ENCODE measurements around the gene CROCC2. TPM values are rescaled to one million over a fixed set of nuclear protein-coding genes. Genes with fewer than 3 reads are reported as not detected.

The CROCC2 gene
- total RNA-seq, 1 donor from 2014 or later, result not detected

GRCh38 chr2:240960309-240960970 lies 54.3 kb downstream of the CROCC2 start:
- TF ChIP-seq CTCF (IDR thresholded peaks at IDR 0.05), result no peak
- Mint-ChIP-seq H3K9me3 (ENCODE audit: low read depth) (no peaks in the 10 kb centered on the region), H3K4me3 (ENCODE audit: unreplicated experiment) (no peak overlapping the region), H3K27ac (ENCODE audit: unreplicated experiment) (no peak overlapping the region), H3K4me1 (ENCODE audit: low read depth) (peaks cover 13% of the 10 kb centered on the region), H3K27me3 (ENCODE audit: low read depth) (peaks cover 17% of the 10 kb centered on the region), H3K36me3 (ENCODE audit: low read depth) (no peaks in the 10 kb centered on the region)
- DNase-seq (ENCODE audit: low spot score), result no peak

GRCh38 chr2:240960971-240961876 lies 55.1 kb downstream of the CROCC2 start:
- Mint-ChIP-seq H3K27me3 (ENCODE audit: low read depth) (peaks cover 14% of the 10 kb centered on the region), H3K9me3 (ENCODE audit: low read depth) (no peaks in the 10 kb centered on the region), H3K36me3 (ENCODE audit: low read depth) (no peaks in the 10 kb centered on the region), H3K4me3 (ENCODE audit: unreplicated experiment) (no peak overlapping the region), H3K27ac (ENCODE audit: unreplicated experiment) (no peak overlapping the region), H3K4me1 (ENCODE audit: low read depth) (peaks cover 13% of the 10 kb centered on the region)
- no peak for TF ChIP-seq CTCF (IDR thresholded peaks at IDR 0.05)
- DNase-seq (ENCODE audit: low spot score), result peak; percentile 47

GRCh38 chr2:240961910-240962299 lies 55.8 kb downstream of the CROCC2 start:
- Mint-ChIP-seq H3K36me3 (ENCODE audit: low read depth) (no peaks in the 10 kb centered on the region), H3K4me1 (ENCODE audit: low read depth) (peaks cover 13% of the 10 kb centered on the region), H3K27ac (ENCODE audit: unreplicated experiment) (no peak overlapping the region), H3K4me3 (ENCODE audit: unreplicated experiment) (no peak overlapping the region), H3K9me3 (ENCODE audit: low read depth) (no peaks in the 10 kb centered on the region), H3K27me3 (ENCODE audit: low read depth) (peaks cover 11% of the 10 kb centered on the region)
- no peak for DNase-seq (ENCODE audit: low spot score)
- TF ChIP-seq CTCF (IDR thresholded peaks at IDR 0.05), result no peak

GRCh38 chr2:240962300-240963064 lies 56.3 kb downstream of the CROCC2 start:
- no peak for TF ChIP-seq CTCF (IDR thresholded peaks at IDR 0.05)
- Mint-ChIP-seq H3K27me3 (ENCODE audit: low read depth) (peaks cover 11% of the 10 kb centered on the region), H3K36me3 (ENCODE audit: low read depth) (no peaks in the 10 kb centered on the region), H3K4me3 (ENCODE audit: unreplicated experiment) (no peak overlapping the region), H3K4me1 (ENCODE audit: low read depth) (peaks cover 13% of the 10 kb centered on the region), H3K9me3 (ENCODE audit: low read depth) (no peaks in the 10 kb centered on the region), H3K27ac (ENCODE audit: unreplicated experiment) (no peak overlapping the region)
- DNase-seq (ENCODE audit: low spot score), result peak; percentile 84

Measured in chondrocyte (in vitro differentiated cells).